NCI-H2107 (cell line): ENCODE data around the gene LRRIQ4.

Experiments
- DNase-seq: peaks from one replicate; lab custom pipeline; 2025; lab: John Stamatoyannopoulos, UW

Gene LRRIQ4

GRCh38 chr3:169809230-169809795, 3.4 kb upstream of the LRRIQ4 start:
- DNase-seq: no peak

GRCh38 chr3:169811631-169812331, 889 bp upstream of the LRRIQ4 start:
- DNase-seq: peak; percentile 49

GRCh38 chr3:169813278-169813677, 608 bp downstream of the LRRIQ4 start:
- no peak for DNase-seq

GRCh38 chr3:169813757-169814517, 1.3 kb downstream of the LRRIQ4 start:
- DNase-seq: peak; percentile 82

- DNase-seq: no peak
These were observed 3.0 kb downstream of the LRRIQ4 start for GRCh38 chr3:169815590-169816150.

- no peak for DNase-seq
These were observed 5.6 kb downstream of the LRRIQ4 start for GRCh38 chr3:169818316-169818715.

GRCh38 chr3:169822091-169822490, 9.4 kb downstream of the LRRIQ4 start:
- no peak for DNase-seq

- DNase-seq: peak; percentile 84
These were observed 9.9 kb downstream of the LRRIQ4 start for GRCh38 chr3:169822540-169822939.

GRCh38 chr3:169822983-169823382, 10.3 kb downstream of the LRRIQ4 start:
- no peak for DNase-seq

GRCh38 chr3:169825316-169825715, 12.6 kb downstream of the LRRIQ4 start:
- DNase-seq: no peak

GRCh38 chr3:169827712-169828111, 15.0 kb downstream of the LRRIQ4 start:
- no peak for DNase-seq

- no peak for DNase-seq
These were observed 22.9 kb downstream of the LRRIQ4 start for GRCh38 chr3:169835533-169835932.

GRCh38 chr3:169836078-169836941, 23.6 kb downstream of the LRRIQ4 start:
- no peak for DNase-seq

- no peak for DNase-seq
These were observed 24.2 kb downstream of the LRRIQ4 start for GRCh38 chr3:169836942-169837275.

- no peak for DNase-seq
These were observed 25.9 kb downstream of the LRRIQ4 start for GRCh38 chr3:169838511-169839030.

GRCh38 chr3:169841171-169841570, 28.5 kb downstream of the LRRIQ4 start:
- DNase-seq: no peak

- DNase-seq: no peak
These were observed 30.3 kb downstream of the LRRIQ4 start for GRCh38 chr3:169842960-169843359.

GRCh38 chr3:169846458-169847193, 34.0 kb downstream of the LRRIQ4 start:
- DNase-seq: no peak

GRCh38 chr3:169847896-169848295, 35.2 kb downstream of the LRRIQ4 start:
- DNase-seq: peak; percentile 51

GRCh38 chr3:169848741-169849140, 36.1 kb downstream of the LRRIQ4 start:
- no peak for DNase-seq

- DNase-seq: no peak
These were observed 37.9 kb downstream of the LRRIQ4 start for GRCh38 chr3:169850618-169851017.
